NCI-H82 treated with DMSO at 0.1 percent for 48 hours (cell line): ENCODE results near the gene WAC.
A peak's percentile ranks its signal among the peaks of the same experiment; 100 is the strongest.
"Not testable (repeated sequence)": the region's sequence is repeated elsewhere in the genome, so short reads cannot be mapped to it uniquely, and the experiment has no call there.

Experiments
- DNase-seq: peaks from one replicate; lab custom pipeline; 2025; ENCODE audit not compliant: unreplicated experiment; lab: John Stamatoyannopoulos, UW

Gene WAC

DNA sequence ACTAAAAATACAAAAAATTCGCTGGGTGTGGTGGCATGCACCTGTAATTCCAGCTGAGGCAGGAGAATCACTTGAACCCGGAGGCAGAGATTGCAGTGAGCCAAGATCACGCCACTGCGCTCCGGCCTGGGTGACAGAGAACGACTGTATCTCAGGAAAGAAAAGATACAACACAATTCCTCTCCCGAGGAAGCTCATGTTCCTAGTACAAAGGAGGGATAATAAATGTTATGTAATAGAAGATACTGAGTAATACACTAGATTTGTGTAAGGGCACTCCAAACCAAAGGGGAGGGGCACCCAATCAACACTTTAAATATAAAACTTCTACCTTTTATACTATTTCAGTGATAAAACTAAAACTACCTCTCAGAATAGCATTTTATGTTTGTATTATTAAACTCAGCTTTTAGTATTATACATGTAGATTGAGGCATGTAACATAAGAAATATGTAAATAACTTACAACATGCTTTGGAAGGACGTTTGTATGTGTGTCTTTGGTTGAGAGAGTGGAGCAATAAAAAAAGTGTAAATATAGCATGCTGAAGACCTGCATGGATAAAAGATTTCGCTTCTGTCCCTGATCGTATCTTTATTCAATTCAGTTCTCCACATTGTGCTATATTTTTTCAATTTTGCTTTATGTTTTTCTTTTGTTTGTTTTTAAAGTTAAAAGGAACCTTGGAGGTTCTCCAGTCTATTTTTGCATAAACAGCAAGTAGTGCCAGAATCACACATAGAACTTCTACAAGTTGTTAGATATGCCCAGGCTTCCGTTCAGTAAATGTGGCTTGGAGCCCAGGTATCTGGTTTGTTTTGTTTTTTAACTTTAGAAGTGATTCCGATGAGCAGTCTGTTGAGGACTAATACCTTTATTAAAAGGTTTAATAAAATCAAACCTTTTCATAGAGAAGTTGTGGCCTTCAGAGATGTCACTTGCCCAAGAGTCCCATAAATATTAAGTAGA lies 71.9 kb downstream of the WAC start:
- no peak for DNase-seq

DNA sequence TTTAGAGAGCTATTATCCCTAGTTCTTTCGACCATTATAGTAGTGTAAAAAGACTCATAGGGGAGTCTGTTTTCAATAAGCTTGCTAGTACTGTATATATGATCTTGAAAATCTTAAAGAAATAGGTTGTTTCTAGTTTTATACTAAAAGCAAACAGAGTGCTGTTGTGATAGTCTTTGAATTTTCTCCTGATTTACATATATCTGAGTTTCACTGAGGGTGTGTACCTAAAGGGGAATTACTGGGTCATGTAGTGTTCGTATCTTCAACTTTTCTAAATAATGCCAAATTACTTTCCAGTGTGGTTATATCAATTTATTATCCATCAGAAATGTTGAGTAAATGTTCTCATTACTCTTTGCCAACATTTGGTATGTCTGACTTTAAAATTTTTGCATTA lies 73.7 kb downstream of the WAC start:
- no peak for DNase-seq

DNA sequence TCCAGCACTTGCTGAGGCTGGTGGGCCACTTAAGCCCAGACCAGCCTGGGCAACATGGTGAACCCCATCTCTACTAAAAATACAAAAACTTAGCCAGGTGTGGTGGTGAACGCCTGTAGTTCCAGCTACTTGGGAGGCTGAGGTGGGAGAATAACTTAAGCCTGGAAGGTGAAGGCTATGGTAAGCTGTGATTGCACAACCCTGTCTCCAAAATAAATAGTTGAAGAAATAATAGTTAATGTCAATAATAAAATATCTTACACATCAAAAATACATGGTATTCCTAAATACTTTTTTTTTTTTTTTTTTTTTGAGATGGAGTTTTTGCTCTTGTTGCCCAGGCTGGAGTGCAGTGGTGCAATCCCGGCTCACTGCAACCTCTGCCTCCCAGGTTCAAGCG lies 76.7 kb downstream of the WAC start:
- DNase-seq: not testable (repeated sequence)

DNA sequence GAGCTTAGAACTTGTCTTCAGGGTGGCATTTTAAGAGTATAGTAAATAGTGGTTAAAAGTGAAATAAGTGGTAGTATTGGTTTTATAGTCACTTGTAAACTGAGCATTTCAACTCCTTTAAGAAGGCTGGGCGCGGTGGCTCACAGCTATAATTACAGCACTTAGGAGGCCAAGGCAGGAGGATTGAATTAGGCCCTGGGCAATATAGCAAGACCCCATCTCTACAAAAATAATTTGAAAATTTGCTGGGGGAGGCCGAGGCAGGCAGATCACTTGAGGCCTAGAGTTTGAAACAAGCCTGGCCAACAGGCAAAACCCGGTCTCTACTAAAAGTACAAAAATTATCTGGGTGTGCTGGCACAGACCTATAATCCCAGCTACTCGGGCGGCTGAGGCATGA lies 80.0 kb downstream of the WAC start:
- DNase-seq: no peak

DNA sequence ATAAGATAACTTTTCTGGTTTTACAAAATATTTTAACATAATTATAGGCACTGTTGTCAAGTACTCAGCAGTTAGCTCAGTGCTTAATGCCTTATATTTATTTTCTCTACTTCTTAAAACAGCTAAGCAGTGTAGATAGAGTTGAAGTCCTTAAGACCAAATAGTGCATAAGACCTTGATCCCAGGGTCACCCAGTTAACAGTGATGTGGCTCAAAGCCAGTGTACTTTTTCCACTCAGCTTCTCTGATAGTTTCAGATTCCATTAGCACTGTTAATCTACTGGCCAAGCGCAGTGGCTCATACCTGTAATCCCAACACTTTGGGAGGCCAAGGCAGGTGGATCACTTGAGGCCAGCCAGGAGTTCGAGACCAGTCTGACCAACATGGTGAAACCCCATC lies 83.6 kb downstream of the WAC start:
- no peak for DNase-seq

DNA sequence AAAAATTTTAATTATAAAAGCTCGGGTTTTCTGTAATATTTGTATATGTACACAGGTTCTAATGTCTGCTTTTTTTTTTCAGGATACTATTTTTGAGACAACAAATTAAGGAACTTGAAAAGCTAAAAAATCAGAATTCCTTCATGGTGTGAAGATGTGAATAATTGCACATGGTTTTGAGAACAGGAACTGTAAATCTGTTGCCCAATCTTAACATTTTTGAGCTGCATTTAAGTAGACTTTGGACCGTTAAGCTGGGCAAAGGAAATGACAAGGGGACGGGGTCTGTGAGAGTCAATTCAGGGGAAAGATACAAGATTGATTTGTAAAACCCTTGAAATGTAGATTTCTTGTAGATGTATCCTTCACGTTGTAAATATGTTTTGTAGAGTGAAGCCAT lies 86.5 kb downstream of the WAC start:
- no peak for DNase-seq

DNA sequence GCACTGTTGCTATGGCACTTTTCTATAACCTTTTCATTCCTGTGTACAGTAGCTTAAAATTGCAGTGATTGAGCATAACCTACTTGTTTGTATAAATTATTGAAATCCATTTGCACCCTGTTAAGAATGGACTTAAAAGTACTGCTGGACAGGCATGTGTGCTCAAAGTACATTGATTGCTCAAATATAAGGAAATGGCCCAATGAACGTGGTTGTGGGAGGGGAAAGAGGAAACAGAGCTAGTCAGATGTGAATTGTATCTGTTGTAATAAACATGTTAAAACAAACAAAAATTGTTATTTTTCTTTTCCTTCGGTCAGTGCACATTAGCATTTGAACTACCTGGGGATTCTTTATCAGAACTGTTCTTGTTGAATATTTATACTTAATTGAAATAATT lies 87.3 kb downstream of the WAC start:
- no peak for DNase-seq

DNA sequence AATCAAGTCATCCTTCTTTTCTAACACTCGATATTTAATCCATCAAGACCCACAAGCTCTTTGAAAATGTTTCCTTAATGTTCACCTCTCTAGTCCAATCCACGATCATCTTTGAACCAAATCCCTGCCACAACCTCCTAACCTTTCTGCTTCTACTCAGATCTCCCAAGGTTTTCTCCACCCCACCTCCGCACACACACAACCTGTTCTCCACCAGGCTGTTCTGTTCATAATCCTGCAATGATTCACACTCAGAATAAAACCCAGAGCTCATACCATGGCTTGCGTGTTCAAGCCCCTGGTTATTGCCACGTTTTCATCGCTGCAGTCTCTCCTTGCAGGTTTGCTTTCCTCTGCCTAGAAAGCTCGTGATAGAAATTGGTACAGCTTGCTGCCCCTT lies 90.6 kb downstream of the WAC start:
- DNase-seq: no peak

DNA sequence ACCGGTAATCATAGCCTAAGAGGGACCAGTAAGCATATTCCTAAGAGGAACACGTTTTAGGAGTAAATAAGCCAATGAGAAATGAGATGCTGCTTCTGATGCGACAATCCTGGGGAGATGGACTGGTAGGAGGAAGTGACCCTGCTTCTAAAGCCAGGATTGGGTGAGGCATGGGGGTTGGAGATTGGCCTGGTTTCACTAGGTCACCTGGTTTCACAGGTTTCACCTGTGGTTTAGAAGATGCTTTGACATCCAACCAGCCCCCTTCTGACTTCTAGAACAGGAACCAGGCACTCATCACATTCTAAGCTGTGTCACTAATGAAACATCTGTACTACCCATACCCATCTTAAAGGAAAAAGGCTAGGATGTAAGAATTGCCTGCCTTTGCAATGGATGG lies 91.4 kb downstream of the WAC start:
- no peak for DNase-seq

DNA sequence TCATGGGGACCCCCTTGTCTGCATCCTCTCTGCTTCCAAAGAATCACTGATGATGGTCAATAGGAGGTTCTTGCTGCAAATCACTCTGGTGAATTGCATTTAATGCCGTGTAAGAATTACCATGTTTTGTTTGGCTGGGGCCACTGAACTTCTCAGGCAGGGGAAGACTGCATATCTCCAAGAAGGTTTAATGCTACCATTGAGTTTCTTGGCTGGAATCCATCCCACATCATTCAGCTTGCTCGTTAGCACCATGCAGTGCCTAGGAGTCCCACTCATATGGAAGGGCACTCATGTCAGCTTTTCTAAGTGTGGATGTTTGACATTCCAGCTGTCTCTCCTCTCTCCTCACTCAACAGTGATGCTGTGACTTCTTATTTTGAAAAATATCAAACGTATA lies 94.2 kb downstream of the WAC start:
- no peak for DNase-seq

DNA sequence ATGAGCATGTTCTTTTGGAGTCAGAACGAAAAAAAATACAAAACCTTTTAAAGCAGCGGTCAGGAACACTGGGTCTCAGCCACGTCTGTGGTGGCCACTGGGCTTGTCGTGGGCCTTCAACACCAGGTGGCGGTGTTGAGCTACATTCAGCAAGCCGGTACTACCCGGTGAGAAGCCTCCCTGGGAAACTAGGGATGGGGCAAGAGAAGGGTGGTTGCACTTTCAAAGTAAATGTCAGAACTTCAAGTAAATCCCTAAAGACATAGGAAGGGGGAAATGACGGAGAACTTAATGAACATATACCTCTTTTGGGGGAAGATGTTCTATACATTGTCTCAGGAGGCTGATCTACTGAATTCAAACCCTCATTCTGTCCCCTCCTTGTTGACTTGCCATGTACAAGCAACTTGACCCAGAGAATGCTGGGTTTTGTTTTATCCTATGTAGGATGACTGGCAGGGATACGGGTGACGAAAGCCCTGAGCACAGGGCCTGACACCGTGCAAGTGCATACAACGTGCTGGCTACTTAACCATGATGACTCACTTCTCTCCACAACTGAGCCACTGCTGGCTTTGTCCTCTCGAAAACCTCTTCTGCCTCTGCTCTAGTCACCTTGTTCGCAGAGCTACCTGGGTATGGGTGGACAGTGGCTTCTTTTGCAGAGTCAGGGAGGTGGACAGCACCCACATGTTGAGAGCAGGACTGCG lies 95.4 kb downstream of the WAC start:
- DNase-seq: peak; percentile 42

DNA sequence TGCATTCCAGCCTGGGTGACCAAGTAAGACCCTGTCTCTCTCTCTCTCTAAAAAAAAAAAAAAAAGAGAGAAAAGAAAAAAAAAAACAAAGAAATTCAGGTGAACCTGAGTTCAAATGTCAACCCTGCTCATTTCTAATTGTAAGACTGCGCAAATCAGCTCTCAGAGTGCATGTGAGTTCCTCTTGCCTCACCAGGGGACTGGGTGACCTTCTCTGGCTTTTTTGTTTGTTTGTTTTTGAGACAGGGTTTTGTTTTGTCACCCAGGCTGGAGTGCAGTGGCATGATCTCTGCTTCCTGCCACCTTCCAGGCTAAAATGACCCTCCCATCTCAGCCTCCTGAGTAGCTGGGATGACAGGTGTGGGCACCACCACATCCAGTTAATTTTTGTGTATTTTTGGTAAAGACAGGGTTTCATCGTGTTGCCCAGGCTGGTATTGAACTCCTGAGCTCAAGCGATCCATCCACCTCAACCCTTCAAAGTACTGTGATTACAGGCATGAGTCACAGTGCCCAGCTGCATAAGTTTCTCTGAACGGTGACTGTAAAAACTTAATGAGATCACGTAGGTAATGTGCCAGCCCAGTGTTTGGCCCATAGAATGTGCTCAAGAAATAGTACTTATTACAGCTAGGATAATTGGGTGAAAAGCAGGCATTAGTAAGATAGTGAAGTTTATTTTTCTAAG lies 99.1 kb downstream of the WAC start:
- no peak for DNase-seq

DNA sequence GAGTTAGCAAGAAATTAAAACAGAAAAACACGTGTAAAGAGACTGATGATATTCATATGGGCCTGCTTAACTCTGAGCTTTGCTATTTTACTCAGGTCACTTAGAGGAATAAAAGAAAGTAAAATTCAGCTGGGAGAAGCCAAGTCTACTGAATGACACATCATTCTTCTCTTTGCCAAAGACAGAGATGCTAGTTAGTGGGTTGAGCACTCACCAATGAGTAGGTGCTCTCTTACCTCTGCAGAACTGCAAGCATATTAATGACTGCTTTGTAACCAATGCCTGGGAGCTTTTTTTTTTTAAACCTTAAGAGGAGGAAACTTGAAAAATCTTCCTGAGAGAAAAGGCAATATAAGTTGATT lies 99.6 kb downstream of the WAC start:
- DNase-seq: no peak

DNA sequence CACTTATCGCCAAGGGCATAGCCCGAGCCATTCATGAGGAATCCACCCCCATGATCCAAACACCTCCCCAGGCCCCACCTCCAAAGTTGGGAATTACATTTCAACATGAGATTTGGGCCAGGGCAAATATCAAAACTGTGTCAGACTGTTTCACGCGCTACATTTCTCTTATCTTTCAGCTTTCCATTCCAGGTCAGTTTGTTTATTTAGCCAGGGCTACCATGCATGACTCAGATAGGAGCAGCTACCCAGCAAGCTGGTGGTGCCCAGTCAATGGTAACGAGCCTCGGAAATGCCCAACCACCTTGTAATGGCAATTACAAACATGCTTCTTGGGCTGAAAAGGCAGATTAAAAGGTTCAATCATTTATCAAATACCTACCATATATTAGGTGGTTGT lies 100.8 kb downstream of the WAC start:
- DNase-seq: no peak

DNA sequence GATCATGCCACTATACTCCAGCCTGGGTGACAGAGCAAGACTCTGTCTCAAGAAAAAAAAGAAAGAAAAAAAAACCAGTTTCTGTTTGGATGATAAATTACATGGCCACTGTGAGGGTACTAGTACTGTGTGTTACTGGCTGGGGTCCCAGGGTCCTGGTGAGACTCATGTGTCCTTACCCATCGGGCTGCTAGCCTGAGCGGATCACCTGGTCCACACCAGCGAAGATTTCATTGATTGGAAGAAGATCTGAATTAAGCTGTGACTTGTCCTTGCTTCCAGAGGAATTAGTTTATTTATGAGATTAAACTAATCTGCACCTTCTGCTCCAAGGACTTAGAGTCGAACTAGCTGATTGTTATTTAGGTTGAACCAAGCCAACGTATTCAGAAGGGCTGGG lies 104.4 kb downstream of the WAC start:
- DNase-seq: peak; percentile 95

DNA sequence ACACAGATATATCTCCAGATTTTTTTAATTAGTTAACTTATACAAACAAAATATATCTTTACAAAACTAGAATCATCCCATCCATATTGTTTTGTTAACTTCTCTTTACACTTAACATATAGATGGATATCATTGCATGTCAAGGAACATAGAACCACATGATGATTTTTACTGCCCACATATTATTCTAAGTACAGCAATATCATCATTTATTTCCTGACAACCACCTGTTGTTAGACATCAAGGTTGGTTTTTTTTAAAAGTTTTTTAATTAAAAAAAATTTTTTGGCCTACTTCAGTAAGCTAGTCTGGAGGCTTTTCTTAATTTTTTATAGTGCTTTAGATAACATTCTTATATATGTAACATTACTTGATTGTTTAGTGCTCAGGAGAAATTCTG lies 105.5 kb downstream of the WAC start:
- DNase-seq: no peak

DNA sequence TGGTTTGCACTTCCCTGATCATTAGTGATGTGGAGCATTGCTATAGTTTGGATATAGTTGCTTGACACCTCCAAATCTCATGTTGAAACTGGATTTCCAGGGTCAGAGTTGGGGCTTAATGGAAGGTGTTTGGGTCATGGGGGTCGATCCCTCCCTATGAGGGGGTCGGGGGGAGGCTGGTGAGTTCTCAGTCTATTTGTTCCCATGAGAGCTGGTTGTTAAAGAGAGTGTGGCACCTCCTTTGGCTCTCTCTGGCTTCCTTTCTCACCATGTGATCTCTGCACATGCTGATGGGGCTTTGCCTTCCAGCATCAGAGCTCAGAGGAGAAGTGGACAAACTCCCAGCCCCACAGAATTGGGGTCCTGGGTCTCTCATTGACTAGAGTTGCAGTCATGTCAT lies 107.6 kb downstream of the WAC start:
- DNase-seq: no peak

DNA sequence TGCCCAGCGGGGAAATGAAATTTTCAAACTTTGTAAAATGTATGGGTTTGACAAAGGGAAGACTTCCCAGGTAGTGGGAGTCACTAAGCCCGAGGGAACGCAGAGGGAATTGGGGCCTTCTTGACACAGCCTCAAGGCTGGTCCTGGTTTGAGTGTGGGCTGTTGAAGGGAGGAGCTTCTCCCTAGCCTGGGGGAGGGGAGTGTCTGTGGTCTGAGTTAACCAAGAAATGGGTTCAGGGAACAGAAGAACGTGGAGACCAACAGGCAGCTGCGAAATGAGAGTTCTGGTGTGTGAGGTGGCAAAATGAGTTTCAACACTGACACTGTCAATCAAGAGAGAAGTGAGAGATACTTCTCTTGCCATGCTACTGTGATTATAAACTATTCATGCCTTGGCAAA lies 111.7 kb downstream of the WAC start:
- no peak for DNase-seq

DNA sequence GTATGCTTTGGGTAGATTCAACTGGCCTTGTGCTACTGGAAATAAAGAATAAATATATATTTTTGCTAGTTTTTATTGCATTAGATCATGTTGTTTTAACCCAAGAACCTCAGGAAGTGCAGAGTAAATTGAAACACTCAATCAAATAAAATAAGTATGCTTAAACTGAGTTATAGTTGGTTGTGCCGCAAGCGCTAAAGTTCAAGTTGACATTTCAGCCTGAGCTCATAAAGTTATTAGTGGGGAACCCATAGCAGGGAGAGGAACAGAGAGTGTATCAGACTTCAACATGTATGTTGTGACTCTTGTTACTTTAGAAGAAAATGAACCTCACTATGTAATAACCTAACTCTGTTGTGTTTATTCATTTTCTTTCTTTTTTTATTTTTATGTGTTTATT lies 119.2 kb downstream of the WAC start:
- no peak for DNase-seq

DNA sequence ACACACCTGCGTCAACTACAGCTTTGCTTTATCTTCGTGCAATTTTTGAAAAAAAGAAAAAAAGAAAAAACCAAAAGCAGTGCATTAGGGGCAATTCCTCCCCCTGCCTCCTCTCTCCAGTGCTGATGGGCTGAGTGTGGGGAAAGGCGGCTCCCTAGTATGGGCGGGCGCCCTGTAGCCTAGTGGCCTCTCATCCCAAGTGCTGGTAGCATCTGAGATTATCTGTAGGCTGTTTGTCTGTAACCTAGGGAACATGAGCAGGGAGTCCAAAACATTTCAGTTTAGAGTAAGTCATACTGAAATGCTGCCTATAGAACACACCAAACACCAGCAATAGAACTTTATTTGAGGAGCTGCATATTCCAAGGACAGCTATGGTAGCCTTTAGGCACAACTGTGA lies 119.8 kb downstream of the WAC start:
- no peak for DNase-seq

DNA sequence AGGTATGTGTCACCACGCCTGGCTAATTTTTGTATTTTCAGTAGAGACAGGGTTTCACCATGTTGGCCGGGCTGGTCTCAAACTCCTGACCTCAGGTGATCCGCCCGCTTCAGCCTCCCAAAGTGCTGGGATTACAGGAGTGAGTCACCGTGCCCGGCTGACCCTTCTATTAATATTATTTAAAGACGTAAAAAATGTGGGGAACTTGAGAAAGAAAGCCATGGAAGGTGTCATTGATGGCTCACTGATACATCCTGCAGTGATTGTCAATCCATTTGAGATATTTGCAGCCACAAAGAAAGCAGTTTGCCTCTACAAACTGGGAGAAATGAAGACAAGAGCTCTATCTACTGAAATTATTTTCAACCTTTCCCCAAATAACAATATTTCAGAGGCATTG lies 125.9 kb downstream of the WAC start:
- not testable (repeated sequence) for DNase-seq

DNA sequence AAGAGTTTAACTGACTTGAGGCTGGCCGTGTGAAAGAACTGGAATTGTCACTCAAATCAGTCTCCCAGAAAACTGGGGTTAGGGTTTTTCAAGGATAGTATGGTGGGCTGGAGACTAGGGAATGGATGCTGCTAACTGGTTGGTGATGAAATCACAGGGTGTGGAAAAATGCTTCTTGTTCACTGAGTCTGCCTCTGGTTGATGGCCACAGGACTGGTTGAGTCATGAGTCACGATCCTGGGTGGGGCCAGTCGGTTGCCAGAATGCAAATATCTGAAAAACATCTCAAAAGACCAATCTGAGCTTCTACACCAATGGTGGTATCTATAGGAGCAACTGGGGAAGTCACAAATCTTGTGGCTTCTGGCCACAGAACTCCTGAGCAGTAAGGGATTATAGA lies 128.1 kb downstream of the WAC start:
- no peak for DNase-seq
